ENCODE data around the gene B3GALT5.

DNA sequence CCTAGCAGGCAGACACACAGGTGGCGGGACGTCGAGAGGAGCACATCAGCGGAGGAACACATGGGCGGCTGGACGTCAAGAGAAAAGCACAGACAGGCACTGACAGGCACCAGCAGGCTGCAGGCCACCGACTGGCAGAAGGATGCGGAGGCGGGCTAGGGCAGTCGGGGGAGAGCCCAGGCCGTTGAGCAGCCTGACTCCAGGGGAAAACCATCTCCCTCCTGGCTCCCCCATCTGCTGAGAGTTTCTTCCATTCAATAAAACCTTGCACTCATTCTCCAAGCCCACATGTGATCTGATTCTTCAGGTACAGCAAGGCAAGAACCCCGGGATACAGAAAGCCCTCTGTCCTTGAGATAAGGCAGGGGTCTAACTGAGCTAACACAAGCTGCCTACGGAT is 25.5 kb downstream of the B3GALT5 start:
- TF ChIP-seq, protein P1, sequence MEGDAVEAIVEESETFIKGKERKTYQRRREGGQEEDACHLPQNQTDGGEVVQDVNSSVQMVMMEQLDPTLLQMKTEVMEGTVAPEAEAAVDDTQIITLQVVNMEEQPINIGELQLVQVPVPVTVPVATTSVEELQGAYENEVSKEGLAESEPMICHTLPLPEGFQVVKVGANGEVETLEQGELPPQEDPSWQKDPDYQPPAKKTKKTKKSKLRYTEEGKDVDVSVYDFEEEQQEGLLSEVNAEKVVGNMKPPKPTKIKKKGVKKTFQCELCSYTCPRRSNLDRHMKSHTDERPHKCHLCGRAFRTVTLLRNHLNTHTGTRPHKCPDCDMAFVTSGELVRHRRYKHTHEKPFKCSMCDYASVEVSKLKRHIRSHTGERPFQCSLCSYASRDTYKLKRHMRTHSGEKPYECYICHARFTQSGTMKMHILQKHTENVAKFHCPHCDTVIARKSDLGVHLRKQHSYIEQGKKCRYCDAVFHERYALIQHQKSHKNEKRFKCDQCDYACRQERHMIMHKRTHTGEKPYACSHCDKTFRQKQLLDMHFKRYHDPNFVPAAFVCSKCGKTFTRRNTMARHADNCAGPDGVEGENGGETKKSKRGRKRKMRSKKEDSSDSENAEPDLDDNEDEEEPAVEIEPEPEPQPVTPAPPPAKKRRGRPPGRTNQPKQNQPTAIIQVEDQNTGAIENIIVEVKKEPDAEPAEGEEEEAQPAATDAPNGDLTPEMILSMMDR (IDR thresholded peaks at IDR 0.05) = no peak
- no peak for TF ChIP-seq POLR2A (IDR thresholded peaks at IDR 0.05)
